Amniotic epithelial cell (primary cell): ENCODE data around the gene ZW10.

Source experiments
- DNase-seq: peaks from one replicate; pipeline ENCODE4 v3.0.0-alpha.2; 2010; ENCODE audit warnings: low read depth

Gene ZW10

DNA sequence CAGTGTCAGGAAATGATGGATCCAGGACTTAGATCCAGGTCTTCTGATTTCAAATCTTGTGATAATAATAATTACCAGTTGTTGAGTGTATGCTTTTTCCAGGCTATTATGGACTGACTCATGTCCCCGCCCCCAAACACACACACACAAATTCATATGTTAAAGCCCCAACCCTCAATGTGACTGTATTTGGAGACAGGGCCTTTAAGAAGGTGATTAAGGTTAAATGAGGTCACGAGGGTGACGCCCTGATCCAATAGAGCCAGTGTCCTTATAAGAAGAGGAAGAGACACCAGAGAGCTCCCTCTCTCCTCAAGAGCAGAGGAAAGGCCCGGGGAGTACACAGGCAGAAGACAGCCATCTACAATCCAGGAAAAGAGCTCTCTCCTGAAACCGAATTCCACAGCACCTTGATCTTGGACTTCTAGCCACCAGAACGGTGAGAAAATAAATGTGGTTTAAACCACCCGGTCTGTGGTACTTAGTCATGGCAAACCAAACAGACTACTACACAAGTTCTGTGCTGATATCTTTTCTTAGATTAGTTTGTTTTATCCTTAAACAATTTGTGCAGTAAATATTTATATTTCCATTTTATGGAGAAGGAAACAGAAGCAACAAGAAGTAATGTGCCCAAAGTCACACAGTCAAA is 75.6 kb downstream of the ZW10 start:
- peak; percentile 22 for DNase-seq

DNA sequence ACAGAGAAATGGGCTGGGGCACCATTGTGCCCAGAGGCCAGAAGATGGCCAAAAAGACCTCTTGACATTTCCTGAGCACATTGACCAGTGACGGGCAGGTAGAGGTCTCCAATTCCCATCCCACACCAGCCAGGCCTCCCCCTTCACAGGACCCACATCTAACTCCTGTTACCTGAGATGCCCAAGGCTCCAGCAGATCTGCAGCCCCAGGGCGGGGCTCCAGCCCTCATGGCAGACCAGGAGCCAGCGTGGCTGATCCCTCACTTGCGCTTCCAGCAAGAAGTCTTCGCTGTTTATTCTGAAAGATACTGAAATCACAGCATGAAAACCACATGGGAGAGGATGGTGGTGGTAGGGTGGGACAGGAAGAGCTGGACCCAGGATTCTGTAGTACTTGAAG is 76.4 kb downstream of the ZW10 start:
- no peak for DNase-seq

DNA sequence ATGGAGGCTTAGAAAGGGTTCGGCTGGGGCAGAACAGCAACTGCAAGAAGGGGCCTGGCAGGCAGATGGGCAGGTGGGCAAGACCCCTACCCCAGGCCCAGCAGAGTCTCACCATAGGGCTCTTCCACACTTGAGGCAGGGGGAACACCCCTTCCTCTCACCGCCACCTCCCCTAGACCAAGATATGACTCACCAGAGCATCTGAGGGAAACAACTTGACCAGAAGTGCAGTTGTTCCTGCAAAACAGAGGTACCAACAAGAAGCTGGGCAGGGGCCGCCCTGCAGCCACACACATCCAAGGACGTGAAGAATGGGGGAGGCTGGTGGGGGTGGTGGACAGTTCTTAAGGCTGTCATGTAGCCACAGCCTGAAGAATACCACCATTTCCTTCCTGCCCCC is 78.3 kb downstream of the ZW10 start:
- DNase-seq = no peak

DNA sequence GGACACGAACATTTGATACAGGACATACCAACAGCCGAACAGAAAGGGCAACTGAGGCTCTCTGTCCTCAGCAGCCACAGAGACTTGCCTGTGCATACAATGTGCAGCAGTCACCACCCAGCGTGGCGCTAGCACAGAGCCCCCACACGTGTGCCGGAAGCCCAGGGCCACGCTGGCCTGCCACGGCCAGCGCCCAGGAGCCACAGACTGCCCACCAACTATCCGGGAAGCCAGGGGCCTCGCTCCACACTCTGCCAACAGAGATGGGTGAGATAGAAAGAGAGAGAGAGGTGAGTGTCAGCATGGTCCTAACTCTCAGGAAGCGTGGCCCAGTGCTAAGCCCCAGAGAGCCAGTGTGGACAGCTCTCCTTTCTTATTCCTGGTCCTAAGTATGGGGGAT is 79.1 kb downstream of the ZW10 start:
- DNase-seq = no peak

- DNase-seq = no peak
These were observed 80.5 kb downstream of the ZW10 start for GRCh38 chr11:113693030-113693429.

GRCh38 chr11:113690619-113691569 is 82.6 kb downstream of the ZW10 start:
- DNase-seq = peak; percentile 79

DNA sequence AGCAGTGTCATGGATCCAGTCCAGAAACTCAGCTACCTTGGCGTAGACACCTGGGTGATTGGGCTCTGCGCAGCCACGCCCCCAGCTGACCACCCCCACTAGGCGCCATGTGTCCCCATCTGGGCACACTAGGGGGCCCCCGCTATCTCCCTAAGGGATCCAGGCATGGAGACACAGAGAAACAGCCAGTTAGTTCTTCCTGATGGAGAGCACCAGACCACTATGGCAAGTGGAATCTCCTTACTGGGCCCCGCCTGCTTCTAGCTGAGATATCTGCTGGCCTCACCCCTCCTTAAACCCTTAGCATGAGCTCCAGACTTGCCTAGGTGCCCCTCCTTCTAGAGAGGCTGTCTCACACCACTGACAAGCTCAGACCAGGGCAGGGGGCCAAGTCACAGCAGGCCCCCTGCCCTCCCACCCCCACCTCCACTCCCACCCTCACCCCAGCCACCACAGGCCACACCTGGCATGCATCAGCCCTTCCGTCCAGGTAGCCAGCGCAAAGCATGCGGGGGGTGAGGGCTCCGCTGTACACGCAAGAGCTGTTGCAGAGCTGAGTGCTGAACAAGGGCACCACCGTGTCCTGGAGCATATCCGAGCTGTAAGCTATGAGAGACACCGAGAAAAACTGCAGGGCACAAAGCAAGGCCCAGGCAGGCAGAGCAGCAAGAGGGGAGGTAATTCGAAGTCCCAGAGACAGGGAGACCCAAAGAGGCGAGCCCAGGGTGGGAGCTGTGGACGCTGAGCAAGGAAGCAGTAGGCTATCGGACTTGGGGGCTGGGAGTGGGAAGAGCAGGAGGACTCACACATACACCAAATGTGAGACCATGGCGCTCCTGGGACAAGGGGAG is 83.5 kb downstream of the ZW10 start:
- DNase-seq = no peak

GRCh38 chr11:113685654-113686359 is 87.7 kb downstream of the ZW10 start:
- DNase-seq = no peak

GRCh38 chr11:113684496-113684895 is 89.0 kb downstream of the ZW10 start:
- no peak for DNase-seq

DNA sequence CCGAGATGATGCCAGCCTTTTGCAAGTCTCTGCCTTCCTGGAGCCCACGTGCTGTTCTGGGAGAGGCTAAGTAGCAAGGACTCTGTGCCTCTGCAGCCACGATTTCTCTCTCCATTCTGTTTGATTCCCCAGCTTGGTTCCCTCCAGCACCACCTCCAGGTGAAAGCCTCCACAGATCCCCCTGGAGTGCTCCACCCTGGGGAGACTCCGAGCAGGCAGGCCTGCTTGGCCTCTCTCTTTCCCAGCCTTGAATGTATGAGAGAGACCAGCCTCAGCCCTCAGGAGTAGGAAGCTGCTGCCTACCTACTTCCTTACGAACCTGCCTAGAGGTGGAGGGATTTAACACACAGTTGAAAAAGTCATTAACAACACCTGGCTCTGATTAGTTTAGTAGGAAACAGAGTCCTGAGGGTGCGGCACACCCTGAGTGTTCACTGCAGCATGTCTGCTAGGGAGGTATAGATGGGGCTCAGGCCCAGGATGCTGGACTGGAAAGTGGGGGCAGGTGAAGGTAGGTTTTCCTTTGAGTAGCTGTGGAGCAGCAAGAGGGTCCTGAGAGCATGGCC is 89.9 kb downstream of the ZW10 start:
- no peak for DNase-seq
